Stimulated activated CD8-positive, alpha-beta memory T cell treated with anti-CD3 and anti-CD28 coated beads, Interleukin-7, amount 100 ng/mL, for 1 hour (primary cell): ENCODE data around the gene LRRIQ1.
"Not testable (repeated sequence)": the region's sequence is repeated elsewhere in the genome, so short reads cannot be mapped to it uniquely, and the experiment has no call there.

Experiments
- DNase-seq, 2 donors: peaks; one replicate each; pipeline ENCODE4 v3.0.0-alpha.2; 2020; ENCODE audit warnings: low read depth in 2 of 2

Gene LRRIQ1

GRCh38 chr12:85186236-85186635, 150.1 kb downstream of the LRRIQ1 start:
- no peak for DNase-seq

- DNase-seq = no peak
Observed at GRCh38 chr12:85188619-85189018, 152.5 kb downstream of the LRRIQ1 start.

GRCh38 chr12:85190728-85191127, 154.6 kb downstream of the LRRIQ1 start:
- DNase-seq = no peak

- DNase-seq = not testable (repeated sequence)
Observed at GRCh38 chr12:85203809-85204208, 167.7 kb downstream of the LRRIQ1 start.

GRCh38 chr12:85206543-85206942, 170.4 kb downstream of the LRRIQ1 start:
- no peak for DNase-seq

- DNase-seq = not testable (repeated sequence)
Observed at GRCh38 chr12:85224339-85224738, 188.2 kb downstream of the LRRIQ1 start.

GRCh38 chr12:85225501-85225900, 189.3 kb downstream of the LRRIQ1 start:
- no peak for DNase-seq

GRCh38 chr12:85237327-85237726, 201.2 kb downstream of the LRRIQ1 start:
- no peak for DNase-seq

GRCh38 chr12:85244561-85244960, 208.4 kb downstream of the LRRIQ1 start:
- DNase-seq = no peak

- no peak for DNase-seq
Observed at GRCh38 chr12:85253853-85254252, 217.7 kb downstream of the LRRIQ1 start.

- DNase-seq = no peak
Observed at GRCh38 chr12:85257671-85258070, 221.5 kb downstream of the LRRIQ1 start.

- no peak for DNase-seq
Observed at GRCh38 chr12:85260447-85260846, 224.3 kb downstream of the LRRIQ1 start.

GRCh38 chr12:85260896-85261295, 224.7 kb downstream of the LRRIQ1 start:
- DNase-seq = no peak

GRCh38 chr12:85266356-85266755, 230.2 kb downstream of the LRRIQ1 start:
- DNase-seq = no peak

GRCh38 chr12:85273381-85274314, 237.5 kb downstream of the LRRIQ1 start:
- DNase-seq = no peak

- no peak for DNase-seq
Observed at GRCh38 chr12:85274315-85274651, 238.1 kb downstream of the LRRIQ1 start.

- DNase-seq = no peak
Observed at GRCh38 chr12:85275374-85275773, 239.2 kb downstream of the LRRIQ1 start.

- DNase-seq = no peak
Observed at GRCh38 chr12:85277191-85277590, 241.0 kb downstream of the LRRIQ1 start.

- no peak for DNase-seq
Observed at GRCh38 chr12:85277900-85278597, 241.9 kb downstream of the LRRIQ1 start.

- DNase-seq = no peak
Observed at GRCh38 chr12:85278598-85279448, 242.7 kb downstream of the LRRIQ1 start.

- no peak for DNase-seq
Observed at GRCh38 chr12:85279449-85280164, 243.5 kb downstream of the LRRIQ1 start.
